ENCODE results near the gene GLS. TPM values are rescaled to one million over a fixed set of nuclear protein-coding genes. Genes with fewer than 3 reads are reported as not detected.

Gene GLS
- total RNA-seq, 4 donors from 2014 or later = 12.4 to 32.6 (median 21.8) TPM

DNA sequence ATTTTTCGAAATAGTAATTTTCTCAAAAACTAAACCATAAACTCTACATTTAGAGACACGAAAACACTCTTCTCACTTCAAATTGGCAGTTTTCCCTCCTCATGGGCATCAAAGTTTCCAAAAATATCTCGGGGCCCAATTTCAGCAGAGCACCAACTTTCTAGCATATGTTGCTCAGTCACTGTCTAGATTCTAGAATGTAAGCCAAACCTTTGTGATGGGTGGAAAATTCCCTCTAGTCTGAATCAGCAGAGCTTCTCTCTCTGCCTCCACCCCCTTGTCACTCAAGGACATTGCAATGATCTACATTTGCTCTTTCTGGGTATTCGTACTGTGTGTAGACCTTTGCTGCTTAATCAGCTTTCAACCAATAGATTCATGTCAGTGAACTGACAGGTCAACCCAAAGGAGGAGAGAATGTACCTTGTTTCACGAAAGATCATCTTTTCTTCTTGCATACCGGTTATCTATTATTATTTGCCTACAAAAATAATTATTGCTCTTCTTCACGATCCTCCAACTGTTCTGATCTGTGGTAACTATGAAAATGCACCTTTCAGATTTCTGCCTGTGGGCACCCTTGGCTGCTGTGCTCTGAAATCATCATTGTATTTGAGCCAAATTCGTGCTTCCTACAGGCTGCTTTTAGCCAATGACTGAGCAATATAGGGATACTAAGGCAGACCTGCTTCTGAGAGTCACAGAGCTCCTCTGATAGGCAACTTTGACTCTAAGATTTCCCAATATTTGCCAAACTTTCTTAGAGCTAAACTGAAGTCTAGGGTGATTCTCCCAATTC is 38.7 kb upstream of the GLS start:
- H3K4me3 ChIP-seq = no peak overlapping the region
- DNase-seq (no peak), ATAC-seq (no peak)
- TF ChIP-seq, protein P1, sequence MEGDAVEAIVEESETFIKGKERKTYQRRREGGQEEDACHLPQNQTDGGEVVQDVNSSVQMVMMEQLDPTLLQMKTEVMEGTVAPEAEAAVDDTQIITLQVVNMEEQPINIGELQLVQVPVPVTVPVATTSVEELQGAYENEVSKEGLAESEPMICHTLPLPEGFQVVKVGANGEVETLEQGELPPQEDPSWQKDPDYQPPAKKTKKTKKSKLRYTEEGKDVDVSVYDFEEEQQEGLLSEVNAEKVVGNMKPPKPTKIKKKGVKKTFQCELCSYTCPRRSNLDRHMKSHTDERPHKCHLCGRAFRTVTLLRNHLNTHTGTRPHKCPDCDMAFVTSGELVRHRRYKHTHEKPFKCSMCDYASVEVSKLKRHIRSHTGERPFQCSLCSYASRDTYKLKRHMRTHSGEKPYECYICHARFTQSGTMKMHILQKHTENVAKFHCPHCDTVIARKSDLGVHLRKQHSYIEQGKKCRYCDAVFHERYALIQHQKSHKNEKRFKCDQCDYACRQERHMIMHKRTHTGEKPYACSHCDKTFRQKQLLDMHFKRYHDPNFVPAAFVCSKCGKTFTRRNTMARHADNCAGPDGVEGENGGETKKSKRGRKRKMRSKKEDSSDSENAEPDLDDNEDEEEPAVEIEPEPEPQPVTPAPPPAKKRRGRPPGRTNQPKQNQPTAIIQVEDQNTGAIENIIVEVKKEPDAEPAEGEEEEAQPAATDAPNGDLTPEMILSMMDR (IDR thresholded peaks at IDR 0.05 in 4 of 5, conservative IDR thresholded peaks at IDR 0.05 in 1 of 5) = no peak
- TF ChIP-seq POLR2A (IDR thresholded peaks at IDR 0.05) = no peak
- H3K4me1 ChIP-seq = no peaks in the 10 kb centered on the region
- H3K36me3 ChIP-seq = no peaks in the 10 kb centered on the region
- no peaks in the 10 kb centered on the region for H3K9me3 ChIP-seq
- intact Hi-C loops (cut with DNase I; ENCODE audit: low total_unique reads) (no loop called here), in situ Hi-C loops (cut with MboI; ENCODE audit: low sequenced_read_pairs in 4 of 4) (no loop called here)
- no peak overlapping the region for H3K27ac ChIP-seq
- H3K27me3 ChIP-seq = no peaks in the 10 kb centered on the region

DNA sequence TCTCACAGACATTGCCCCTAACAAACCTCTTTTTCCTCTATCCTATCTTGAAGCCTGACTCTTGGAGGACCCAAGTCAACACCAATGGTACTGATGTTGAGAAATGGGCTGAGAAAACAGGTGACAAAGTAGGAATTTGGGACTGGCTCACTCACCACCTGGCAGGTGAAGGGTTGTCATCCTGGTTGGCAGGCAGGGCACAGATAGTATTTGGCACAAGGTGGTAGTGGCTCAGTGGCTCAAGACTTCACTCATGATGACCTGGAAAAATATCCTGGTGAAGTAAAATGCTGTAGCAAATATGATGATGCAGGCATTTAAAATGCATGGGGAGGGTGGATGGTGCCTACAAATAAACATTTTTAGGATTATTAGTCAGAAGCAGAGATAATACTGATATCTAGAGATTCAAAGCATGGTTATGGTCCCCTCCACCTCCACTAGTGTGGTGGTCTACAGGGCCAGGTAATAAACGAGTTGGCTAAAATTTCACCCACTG is 38.0 kb upstream of the GLS start:
- Histone ChIP-seq H3K36me3 (no peaks in the 10 kb centered on the region), H3K27ac (no peak overlapping the region), H3K27me3 (no peaks in the 10 kb centered on the region), H3K9me3 (no peaks in the 10 kb centered on the region), H3K4me3 (no peak overlapping the region), H3K4me1 (no peaks in the 10 kb centered on the region)
- TF ChIP-seq, protein P1 (IDR thresholded peaks at IDR 0.05 in 4 of 5, conservative IDR thresholded peaks at IDR 0.05 in 1 of 5) = no peak
- no peak for TF ChIP-seq POLR2A (IDR thresholded peaks at IDR 0.05)
- no peak for ATAC-seq
- intact Hi-C loops (cut with DNase I; ENCODE audit: low total_unique reads) (no loop called here), in situ Hi-C loops (cut with MboI; ENCODE audit: low sequenced_read_pairs in 4 of 4) (no loop called here)
- no peak for DNase-seq

DNA sequence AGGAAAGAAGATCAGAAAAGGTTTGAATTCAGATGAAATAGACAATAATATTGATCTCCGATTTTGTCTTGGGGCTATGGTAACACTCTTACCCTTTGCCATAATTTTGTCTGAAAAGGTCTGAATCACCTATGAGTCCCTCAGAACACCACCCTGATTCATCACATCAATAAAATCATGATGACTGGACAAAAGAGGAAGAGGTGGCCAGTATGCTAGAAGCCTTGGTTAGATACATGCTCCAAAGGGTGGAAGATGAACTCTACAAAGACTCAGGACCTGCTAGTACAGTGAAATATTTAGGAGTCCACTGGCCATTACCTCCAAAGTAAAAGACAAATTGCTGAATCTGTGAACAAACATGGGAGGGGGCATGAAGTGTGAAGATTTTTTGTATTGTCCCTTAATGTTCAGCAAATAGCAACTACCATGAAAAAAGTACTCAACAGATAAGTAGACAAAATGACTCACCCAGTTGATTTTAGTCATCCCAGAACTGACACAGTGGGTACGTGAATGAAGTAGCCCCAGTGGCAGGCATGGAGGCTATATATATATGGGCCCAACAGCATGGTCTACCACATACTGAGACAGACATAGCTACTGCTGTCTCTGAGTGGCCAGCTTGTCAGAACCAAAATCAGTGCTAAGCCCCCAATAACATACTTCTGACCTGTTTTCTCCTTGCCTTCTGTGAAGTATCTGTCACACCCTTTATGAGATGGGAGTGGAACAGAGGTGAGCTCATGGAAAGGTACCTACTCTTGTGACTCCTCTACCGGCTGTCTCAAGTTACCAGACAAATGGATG is 36.5 kb upstream of the GLS start:
- in situ Hi-C loops (cut with MboI; ENCODE audit: low sequenced_read_pairs in 4 of 4) = no loop called here
- DNase-seq (no peak), ATAC-seq (no peak)
- Histone ChIP-seq H3K4me3 (no peak overlapping the region), H3K36me3 (no peaks in the 10 kb centered on the region), H3K9me3 (no peaks in the 10 kb centered on the region), H3K4me1 (no peaks in the 10 kb centered on the region), H3K27me3 (no peaks in the 10 kb centered on the region), H3K27ac (no peak overlapping the region)
- TF ChIP-seq POLR2A (IDR thresholded peaks at IDR 0.05) = no peak
- TF ChIP-seq, protein P1 (IDR thresholded peaks at IDR 0.05 in 4 of 5, conservative IDR thresholded peaks at IDR 0.05 in 1 of 5) = no peak
- intact Hi-C loops (cut with DNase I; ENCODE audit: low total_unique reads) = no loop called here

DNA sequence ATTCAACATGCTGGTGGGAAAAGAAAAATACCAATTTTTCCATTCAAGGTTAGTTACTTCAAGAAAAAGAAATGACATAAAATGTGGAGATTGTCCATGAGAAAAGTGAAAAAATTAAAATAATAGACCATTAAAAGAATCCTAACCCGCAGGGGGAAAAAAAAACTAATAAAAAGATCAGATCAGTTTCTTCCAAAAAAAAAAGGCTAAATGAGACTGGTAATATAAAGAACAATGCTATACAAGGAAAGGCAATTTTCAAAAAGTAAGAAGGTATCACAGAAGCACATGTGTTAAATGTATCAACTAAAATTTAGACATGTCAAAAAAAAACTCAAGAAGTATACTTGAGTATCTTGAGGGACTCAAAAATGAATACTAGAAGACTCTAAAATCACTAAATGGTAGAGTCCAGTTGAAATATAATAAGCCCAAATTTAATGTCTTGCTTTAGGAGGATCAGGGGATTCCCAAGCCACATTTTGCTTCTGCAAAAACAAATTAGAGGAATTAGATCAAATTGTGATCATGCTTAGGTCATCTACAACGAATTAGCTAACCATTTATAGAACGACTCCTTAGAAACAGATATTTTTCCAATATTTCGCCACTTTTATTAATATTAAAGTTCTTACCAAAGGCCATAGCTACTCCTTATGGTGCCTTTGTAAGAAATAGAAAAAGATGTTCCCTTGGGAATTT is 35.8 kb upstream of the GLS start:
- Histone ChIP-seq H3K27ac (no peak overlapping the region), H3K36me3 (no peaks in the 10 kb centered on the region), H3K9me3 (no peaks in the 10 kb centered on the region), H3K4me3 (no peak overlapping the region), H3K27me3 (no peaks in the 10 kb centered on the region), H3K4me1 (peaks cover 0 to 2% of the 10 kb centered on the region in 2 donors)
- DNase-seq = no peak
- ATAC-seq = no peak
- intact Hi-C loops (cut with DNase I; ENCODE audit: low total_unique reads) (no loop called here), in situ Hi-C loops (cut with MboI; ENCODE audit: low sequenced_read_pairs in 4 of 4) (no loop called here)
- TF ChIP-seq, protein P1 (IDR thresholded peaks at IDR 0.05 in 4 of 5, conservative IDR thresholded peaks at IDR 0.05 in 1 of 5) = no peak
- no peak for TF ChIP-seq POLR2A (IDR thresholded peaks at IDR 0.05)

Measured in gastrocnemius medialis (tissue), 4 donors.